Neural cell (in vitro differentiated cells): ENCODE data around the gene MYO3B. TPM values are rescaled to one million over a fixed set of nuclear protein-coding genes. Genes with fewer than 3 reads are reported as not detected.

ENCODE experiments used
- H2AFZ ChIP-seq: fragments of 200-600, 300-800 bp; sonication (generic), shearing (Covaris generic); 2 replicates; pipeline ENCODE4 v1.6.0; 2014; ENCODE audit warnings: low read depth, mild to moderate bottlenecking, antibody characterized with exemption, low read length, moderate library complexity
- H3F3A ChIP-seq: fragments of 200-600 bp; shearing (Covaris generic); 2 replicates; pipeline ENCODE4 v1.6.1; 2016; ENCODE audit warnings: mild to moderate bottlenecking, moderate library complexity, mixed read lengths, antibody characterized with exemption, low read length; ENCODE audit not compliant: insufficient read depth, poor library complexity, severe bottlenecking
- H3K27ac ChIP-seq: fragments of 200-600, 300-800 bp; sonication (generic), shearing (Covaris generic); 2 replicates; pipeline ENCODE4 v1.5.1; 2014; ENCODE audit warnings: mild to moderate bottlenecking, low read length, moderate library complexity
- H3K27me3 ChIP-seq: fragments of 300-800, 200-600 bp; sonication (generic), shearing (Covaris generic); 2 replicates; pipeline ENCODE4 v1.6.0; 2014; ENCODE audit warnings: mild to moderate bottlenecking, low read depth, low read length, moderate library complexity; ENCODE audit not compliant: insufficient read depth
- H3K36me3 ChIP-seq: fragments of 300-800, 200-600 bp; sonication (generic), shearing (Covaris generic); 2 replicates; pipeline ENCODE4 v1.5.1; 2014; ENCODE audit warnings: mild to moderate bottlenecking, antibody characterized with exemption, low read length, moderate library complexity; ENCODE audit not compliant: insufficient read depth
- H3K4me2 ChIP-seq: fragments of 300-800, 200-600 bp; sonication (generic), shearing (Covaris generic); 2 replicates; pipeline ENCODE4 v1.6.0; 2014; ENCODE audit warnings: mild to moderate bottlenecking, low read length
- H3K4me3 ChIP-seq: fragments of 300-800, 200-600 bp; sonication (generic), shearing (Covaris generic); 2 replicates; pipeline ENCODE4 v1.5.1; 2014; ENCODE audit warnings: mild to moderate bottlenecking, low read length, moderate library complexity
- H3K79me2 ChIP-seq: fragments of 200-600 bp; shearing (Covaris generic); replicated peaks from 2 replicates; pipeline ENCODE4 v1.6.0; 2014; ENCODE audit warnings: mild to moderate bottlenecking, low read length, moderate library complexity; ENCODE audit not compliant: insufficient read depth
- H3K9ac ChIP-seq: fragments of 300-800, 200-600 bp; sonication (generic), shearing (Covaris generic); 2 replicates; pipeline ENCODE4 v1.6.1; 2016; ENCODE audit warnings: mild to moderate bottlenecking, low read length, mixed read lengths
- H3K9me2 ChIP-seq: fragments of 200-600 bp; shearing (Covaris generic); 2 replicates; pipeline ENCODE4 v1.6.1; 2016; ENCODE audit warnings: mild to moderate bottlenecking, low read length, mixed read lengths; ENCODE audit not compliant: insufficient read depth
- H3K9me3 ChIP-seq: fragments of 200-600, 300-800 bp; sonication (generic), shearing (Covaris generic); 2 replicates; pipeline ENCODE4 v1.6.1; 2016; ENCODE audit warnings: mild to moderate bottlenecking, mixed run types, low read length, moderate library complexity, mixed read lengths
- H4K20me1 ChIP-seq: fragments of 200-600 bp; shearing (Covaris generic); 2 replicates; pipeline ENCODE4 v1.6.1; 2016; ENCODE audit warnings: mild to moderate bottlenecking, mixed run types; ENCODE audit not compliant: insufficient read depth
- CTCF ChIP-seq: fragments of 450-650 bp; IDR thresholded peaks from 2 replicates; pipeline ENCODE4 v1.5.1; 2014; ENCODE audit warnings: antibody characterized with exemption, mild to moderate bottlenecking, moderate library complexity; ENCODE audit not compliant: poor library complexity, severe bottlenecking
- EP300 ChIP-seq: fragments of 450-650 bp; conservative IDR thresholded peaks from 2 replicates; pipeline ENCODE4 v1.6.1; 2014; ENCODE audit warnings: antibody characterized with exemption, mild to moderate bottlenecking, moderate library complexity; ENCODE audit not compliant: poor library complexity, severe bottlenecking
- EZH2 ChIP-seq: fragments of 200-600, 300-800 bp; shearing (Covaris generic), sonication (generic); IDR thresholded peaks from 2 replicates; pipeline ENCODE4 v1.6.1; 2014; ENCODE audit warnings: antibody characterized with exemption, low read length, borderline replicate concordance, mild to moderate bottlenecking; ENCODE audit not compliant: insufficient read depth, poor library complexity, severe bottlenecking
- MXI1 ChIP-seq: fragments of 450-650 bp; conservative IDR thresholded peaks from 2 replicates; pipeline ENCODE4 v1.6.1; 2014; ENCODE audit warnings: antibody characterized with exemption, mild to moderate bottlenecking; ENCODE audit not compliant: poor library complexity, severe bottlenecking
- POLR2AphosphoS5 ChIP-seq: IDR thresholded peaks from 2 replicates; pipeline ENCODE4 v1.6.1; 2012
- RAD21 ChIP-seq: fragments of 450-650 bp; conservative IDR thresholded peaks from 2 replicates; pipeline ENCODE4 v1.6.1; 2014; ENCODE audit warnings: antibody characterized with exemption, mild to moderate bottlenecking, moderate library complexity
- REST ChIP-seq: IDR thresholded peaks from 2 replicates; pipeline ENCODE4 v1.6.1; 2012; ENCODE audit warnings: borderline replicate concordance
- SMC3 ChIP-seq: fragments of 450-650 bp; conservative IDR thresholded peaks from 2 replicates; pipeline ENCODE4 v1.6.1; 2014; ENCODE audit warnings: antibody characterized with exemption, mild to moderate bottlenecking, moderate library complexity; ENCODE audit not compliant: poor library complexity
- TAF1 ChIP-seq: IDR thresholded peaks from 2 replicates; pipeline ENCODE4 v1.6.1; 2012; ENCODE audit warnings: low read depth
- polyA plus RNA-seq: library from polyadenylated mRNA; depleted of rRNA; stranded (reverse); fragments of >200 nt; gene quantifications from 2 replicates; pipeline ENCODE4 v1.2.3, GENCODE V29; 2014

MYO3B gene
- polyA plus RNA-seq, 1 donor from 2014 or later: 0.11 TPM

- no peaks in the 10 kb centered on the region for H4K20me1 ChIP-seq
- no peaks in the 10 kb centered on the region for H3K9me2 ChIP-seq
- no peak overlapping the region for H3K4me3 ChIP-seq
- H2AFZ ChIP-seq: no peak overlapping the region
- TF ChIP-seq RAD21 (no peak), MXI1 (no peak), POLR2AphosphoS5 (no peak), EP300 (no peak), TAF1 (no peak)
- H3K27ac ChIP-seq: no peak overlapping the region
- no peak overlapping the region for H3K9ac ChIP-seq
- H3K27me3 ChIP-seq: no peaks in the 10 kb centered on the region
- H3K4me2 ChIP-seq: no peak overlapping the region
- no peaks in the 10 kb centered on the region for H3K79me2 ChIP-seq
- H3K36me3 ChIP-seq: no peaks in the 10 kb centered on the region
- H3K9me3 ChIP-seq: no peaks in the 10 kb centered on the region
- H3F3A ChIP-seq: no peaks in the 10 kb centered on the region
Observed at GRCh38 chr2:170582751-170583463, 405.0 kb downstream of the MYO3B start.

GRCh38 chr2:170585067-170585466 is 407.1 kb downstream of the MYO3B start:
- Histone ChIP-seq H3K27ac (no peak overlapping the region), H2AFZ (no peak overlapping the region), H3K9ac (no peak overlapping the region), H3K9me3 (no peaks in the 10 kb centered on the region), H4K20me1 (no peaks in the 10 kb centered on the region), H3K4me2 (no peak overlapping the region), H3K27me3 (no peaks in the 10 kb centered on the region), H3K36me3 (no peaks in the 10 kb centered on the region), H3F3A (no peaks in the 10 kb centered on the region), H3K79me2 (no peaks in the 10 kb centered on the region), H3K9me2 (no peaks in the 10 kb centered on the region), H3K4me3 (no peak overlapping the region)
- TF ChIP-seq REST (no peak), MXI1 (no peak), EP300 (no peak), SMC3 (no peak), EZH2 (no peak), CTCF (no peak), RAD21 (no peak), POLR2AphosphoS5 (no peak)
